ENCODE measurements around the gene TAF1B.

DNA sequence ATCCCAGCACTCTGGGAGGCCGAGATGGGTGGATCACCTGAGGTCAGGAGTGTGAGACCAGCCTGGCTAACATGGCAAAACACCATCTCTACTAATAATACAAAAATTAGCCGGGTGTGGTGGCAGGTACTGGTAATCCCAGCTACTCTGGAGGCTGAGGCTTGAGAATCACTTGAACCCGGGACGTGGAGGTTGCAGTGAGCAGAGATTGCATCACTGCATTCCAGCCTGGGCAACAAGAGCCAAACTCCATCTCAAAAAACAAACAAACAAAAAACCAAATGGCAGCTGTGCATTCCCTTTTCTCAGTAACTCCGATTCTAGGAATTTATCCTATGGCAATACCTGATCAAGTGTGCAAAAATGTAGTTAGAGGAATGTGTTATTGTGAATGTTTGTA is 103.5 kb downstream of the TAF1B start:
- TF ChIP-seq, protein P1, sequence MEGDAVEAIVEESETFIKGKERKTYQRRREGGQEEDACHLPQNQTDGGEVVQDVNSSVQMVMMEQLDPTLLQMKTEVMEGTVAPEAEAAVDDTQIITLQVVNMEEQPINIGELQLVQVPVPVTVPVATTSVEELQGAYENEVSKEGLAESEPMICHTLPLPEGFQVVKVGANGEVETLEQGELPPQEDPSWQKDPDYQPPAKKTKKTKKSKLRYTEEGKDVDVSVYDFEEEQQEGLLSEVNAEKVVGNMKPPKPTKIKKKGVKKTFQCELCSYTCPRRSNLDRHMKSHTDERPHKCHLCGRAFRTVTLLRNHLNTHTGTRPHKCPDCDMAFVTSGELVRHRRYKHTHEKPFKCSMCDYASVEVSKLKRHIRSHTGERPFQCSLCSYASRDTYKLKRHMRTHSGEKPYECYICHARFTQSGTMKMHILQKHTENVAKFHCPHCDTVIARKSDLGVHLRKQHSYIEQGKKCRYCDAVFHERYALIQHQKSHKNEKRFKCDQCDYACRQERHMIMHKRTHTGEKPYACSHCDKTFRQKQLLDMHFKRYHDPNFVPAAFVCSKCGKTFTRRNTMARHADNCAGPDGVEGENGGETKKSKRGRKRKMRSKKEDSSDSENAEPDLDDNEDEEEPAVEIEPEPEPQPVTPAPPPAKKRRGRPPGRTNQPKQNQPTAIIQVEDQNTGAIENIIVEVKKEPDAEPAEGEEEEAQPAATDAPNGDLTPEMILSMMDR (IDR thresholded peaks at IDR 0.05): no peak
- TF ChIP-seq POLR2A (IDR thresholded peaks at IDR 0.05) (no peak), POLR2AphosphoS5 (IDR thresholded peaks at IDR 0.05) (no peak)

All from prostate gland (tissue), 2 donors.